Panc1 (cell line): ENCODE data around the gene HEATR5B. TPM values are rescaled to one million over a fixed set of nuclear protein-coding genes. Genes with fewer than 3 reads are reported as not detected.

Experiments used
- ATAC-seq: fragments of 200-7000 bp; cut with Tn5 transposase; 2 replicates; pipeline ENCODE4 v1.9.1; 2020; ENCODE audit warnings: mild to moderate bottlenecking, moderate library complexity
- BruUV-seq: library from RNA; stranded (reverse); fragments of 400-500 nt; replicated peaks from 2 replicates; lab custom pipeline; 2021; lab: Mats Ljungman, UMichigan
- CTCF ChIA-PET: fragments of 300-600 bp; sonication (Branson Sonifier 250); formaldehyde crosslinking; loops from one replicate; lab custom pipeline; 2022; ENCODE audit warnings: antibody characterized with exemption; lab: Charles Lee
- POLR2A ChIA-PET: fragments of 300-600 bp; sonication (Branson Sonifier 250); formaldehyde crosslinking; loops from one replicate; lab custom pipeline; 2022; ENCODE audit warnings: antibody characterized with exemption; lab: Charles Lee
- DNase-seq: peaks from one replicate; pipeline ENCODE4 v3.0.0-alpha.2; 2010; ENCODE audit warnings: low read depth, low spot score
- H3K27ac ChIP-seq: 2 replicates; pipeline ENCODE4 v1.5.1; 2011; ENCODE audit warnings: mild to moderate bottlenecking, low read length, inconsistent platforms
- H3K27me3 ChIP-seq: fragments of 200-500 bp; sonication (Bioruptor generic); 2 replicates; pipeline ENCODE4 v1.6.0; 2014; ENCODE audit warnings: low read length, inconsistent platforms; ENCODE audit not compliant: control insufficient read depth, insufficient read depth
- H3K36me3 ChIP-seq: fragments of 200-500 bp; sonication (Bioruptor generic); 2 replicates; pipeline ENCODE4 v1.5.1; 2014; ENCODE audit warnings: inconsistent platforms, mild to moderate bottlenecking, low read length, moderate library complexity; ENCODE audit not compliant: control insufficient read depth, insufficient read depth
- H3K4me1 ChIP-seq: 2 replicates; pipeline ENCODE4 v1.5.1; 2011; ENCODE audit warnings: inconsistent platforms, mild to moderate bottlenecking, low read length, moderate library complexity; ENCODE audit not compliant: control insufficient read depth, insufficient read depth
- H3K4me3 ChIP-seq, 2 experiments: 2 replicates each; pipeline ENCODE4 v1.5.1; 2011 to 2012; ENCODE audit warnings: low read depth in 2 of 2, low read length in 2 of 2, mild to moderate bottlenecking in 2 of 2, inconsistent platforms in 1 of 2, moderate library complexity in 1 of 2
- H3K9me3 ChIP-seq: fragments of 200-500 bp; sonication (Bioruptor generic); 2 replicates; pipeline ENCODE4 v1.5.1; 2014; ENCODE audit warnings: low read depth, mild to moderate bottlenecking, inconsistent platforms, low read length, moderate library complexity; ENCODE audit not compliant: control insufficient read depth, insufficient read depth
- POLR2AphosphoS5 ChIP-seq: IDR thresholded peaks from 2 replicates; pipeline ENCODE4 v1.6.1; 2012; ENCODE audit warnings: mild to moderate bottlenecking, low read depth, low read length, moderate library complexity
- REST ChIP-seq, 2 experiments: IDR thresholded peaks; 2 replicates each; pipeline ENCODE4 v1.6.1; 2011 to 2012; ENCODE audit warnings: low read depth in 2 of 2, control low read depth in 1 of 2, low read length in 1 of 2, mild to moderate bottlenecking in 1 of 2, moderate library complexity in 1 of 2; ENCODE audit not compliant: insufficient read depth in 1 of 2
- SIN3A ChIP-seq: IDR thresholded peaks from 2 replicates; pipeline ENCODE4 v1.6.1; 2012; ENCODE audit warnings: low read depth, mild to moderate bottlenecking, low read length, moderate library complexity, borderline replicate concordance; ENCODE audit not compliant: insufficient read depth
- TCF7L2 ChIP-seq: IDR thresholded peaks from 2 replicates; pipeline ENCODE4 v1.6.1; 2011; ENCODE audit warnings: mild to moderate bottlenecking, low read depth, low read length, inconsistent platforms
- in situ Hi-C: cut with HindIII; loops from 2 replicates; pipeline ENCODE4 v1.10.0; 2016; ENCODE audit warnings: low sequenced_read_pairs, low pct_unique_long_range_greater_than_20kb
- intact Hi-C: fragments of 100-400 bp; cut with micrococcal nuclease; formaldehyde crosslinking; loops from one replicate; pipeline ENCODE4 v1.10.0; 2022; ENCODE audit not compliant: unreplicated experiment
- total RNA-seq: library from RNA; stranded (reverse); gene quantifications from one replicate; pipeline ENCODE4 v1.2.1, GENCODE V29; 2021; ENCODE audit not compliant: unreplicated experiment
- TF ChIP-seq, protein P1 (sequence below): fragments of 450-650 bp; IDR thresholded peaks from 2 replicates; pipeline ENCODE4 v1.5.1; 2017; ENCODE audit warnings: mild to moderate bottlenecking

HEATR5B gene
- total RNA-seq, 1 experiment from 2014 or later = 13.6 TPM

- intact Hi-C loops = no loop called here
- no peak for ATAC-seq
Measured at GRCh38 chr2:36976065-36976464, 108.1 kb downstream of the HEATR5B start.

DNA sequence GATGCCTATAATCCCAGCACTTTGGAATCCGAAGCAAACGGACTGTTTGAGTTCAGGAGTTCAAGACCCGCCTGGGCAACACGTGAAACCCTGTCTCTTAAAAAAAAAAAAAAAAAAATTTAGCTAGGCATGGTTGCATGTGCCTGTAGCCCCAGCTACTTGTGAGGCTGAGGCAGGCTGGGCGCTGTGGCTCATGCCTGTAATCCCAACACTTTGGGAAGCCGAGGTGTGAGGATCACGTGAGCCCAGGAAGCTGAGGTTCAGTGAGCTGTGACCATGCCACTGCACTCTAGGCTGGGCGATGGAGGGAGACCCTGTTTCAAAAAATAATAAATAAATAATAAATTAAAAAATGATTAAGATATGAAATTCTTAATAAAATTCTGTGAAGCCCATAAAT is 108.9 kb downstream of the HEATR5B start:
- no peaks in the 10 kb centered on the region for H3K4me1 ChIP-seq
- ChIA-PET POLR2A (no interaction called here), CTCF (no interaction called here)
- TF ChIP-seq REST (IDR thresholded peaks at IDR 0.05; ENCODE audit: insufficient read depth in 1 of 2, low read depth in 2 of 2, low read length in 1 of 2) (no peak), POLR2AphosphoS5 (no peak), TCF7L2 (no peak), SIN3A (no peak)
- TF ChIP-seq, protein P1, sequence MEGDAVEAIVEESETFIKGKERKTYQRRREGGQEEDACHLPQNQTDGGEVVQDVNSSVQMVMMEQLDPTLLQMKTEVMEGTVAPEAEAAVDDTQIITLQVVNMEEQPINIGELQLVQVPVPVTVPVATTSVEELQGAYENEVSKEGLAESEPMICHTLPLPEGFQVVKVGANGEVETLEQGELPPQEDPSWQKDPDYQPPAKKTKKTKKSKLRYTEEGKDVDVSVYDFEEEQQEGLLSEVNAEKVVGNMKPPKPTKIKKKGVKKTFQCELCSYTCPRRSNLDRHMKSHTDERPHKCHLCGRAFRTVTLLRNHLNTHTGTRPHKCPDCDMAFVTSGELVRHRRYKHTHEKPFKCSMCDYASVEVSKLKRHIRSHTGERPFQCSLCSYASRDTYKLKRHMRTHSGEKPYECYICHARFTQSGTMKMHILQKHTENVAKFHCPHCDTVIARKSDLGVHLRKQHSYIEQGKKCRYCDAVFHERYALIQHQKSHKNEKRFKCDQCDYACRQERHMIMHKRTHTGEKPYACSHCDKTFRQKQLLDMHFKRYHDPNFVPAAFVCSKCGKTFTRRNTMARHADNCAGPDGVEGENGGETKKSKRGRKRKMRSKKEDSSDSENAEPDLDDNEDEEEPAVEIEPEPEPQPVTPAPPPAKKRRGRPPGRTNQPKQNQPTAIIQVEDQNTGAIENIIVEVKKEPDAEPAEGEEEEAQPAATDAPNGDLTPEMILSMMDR = no peak
- no peaks in the 10 kb centered on the region for H3K9me3 ChIP-seq
- no TSS peak for BruUV-seq
- intact Hi-C loops = no loop called here
- H3K27ac ChIP-seq = no peak overlapping the region
- H3K4me3 ChIP-seq = no peak overlapping the region
- DNase-seq (no peak), ATAC-seq (no peak)
- no peaks in the 10 kb centered on the region for H3K36me3 ChIP-seq
- H3K27me3 ChIP-seq = no peaks in the 10 kb centered on the region
- in situ Hi-C loops = no loop called here

More at GRCh38 chr2:36976065-36976464, 108.1 kb downstream of the HEATR5B start:
- ChIA-PET POLR2A (no interaction called here), CTCF (no interaction called here)
- H3K9me3 ChIP-seq = no peaks in the 10 kb centered on the region
- BruUV-seq = no TSS peak
- H3K27ac ChIP-seq = no peak overlapping the region
- TF ChIP-seq SIN3A (no peak), TCF7L2 (no peak), POLR2AphosphoS5 (no peak), REST (IDR thresholded peaks at IDR 0.05; ENCODE audit: insufficient read depth in 1 of 2, low read depth in 2 of 2, low read length in 1 of 2) (no peak)
- TF ChIP-seq, protein P1 = no peak
- in situ Hi-C loops = no loop called here
- H3K27me3 ChIP-seq = no peaks in the 10 kb centered on the region
- no peak for DNase-seq
- H3K4me1 ChIP-seq = no peaks in the 10 kb centered on the region
- no peak overlapping the region for H3K4me3 ChIP-seq
- H3K36me3 ChIP-seq = no peaks in the 10 kb centered on the region
